ENCODE data around the gene SIGLEC11.
"Not testable (repeated sequence)": the region's sequence is repeated elsewhere in the genome, so short reads cannot be mapped to it uniquely, and the experiment has no call there.

Gene SIGLEC11, protein sequence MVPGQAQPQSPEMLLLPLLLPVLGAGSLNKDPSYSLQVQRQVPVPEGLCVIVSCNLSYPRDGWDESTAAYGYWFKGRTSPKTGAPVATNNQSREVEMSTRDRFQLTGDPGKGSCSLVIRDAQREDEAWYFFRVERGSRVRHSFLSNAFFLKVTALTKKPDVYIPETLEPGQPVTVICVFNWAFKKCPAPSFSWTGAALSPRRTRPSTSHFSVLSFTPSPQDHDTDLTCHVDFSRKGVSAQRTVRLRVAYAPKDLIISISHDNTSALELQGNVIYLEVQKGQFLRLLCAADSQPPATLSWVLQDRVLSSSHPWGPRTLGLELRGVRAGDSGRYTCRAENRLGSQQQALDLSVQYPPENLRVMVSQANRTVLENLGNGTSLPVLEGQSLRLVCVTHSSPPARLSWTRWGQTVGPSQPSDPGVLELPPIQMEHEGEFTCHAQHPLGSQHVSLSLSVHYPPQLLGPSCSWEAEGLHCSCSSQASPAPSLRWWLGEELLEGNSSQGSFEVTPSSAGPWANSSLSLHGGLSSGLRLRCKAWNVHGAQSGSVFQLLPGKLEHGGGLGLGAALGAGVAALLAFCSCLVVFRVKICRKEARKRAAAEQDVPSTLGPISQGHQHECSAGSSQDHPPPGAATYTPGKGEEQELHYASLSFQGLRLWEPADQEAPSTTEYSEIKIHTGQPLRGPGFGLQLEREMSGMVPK

DNA sequence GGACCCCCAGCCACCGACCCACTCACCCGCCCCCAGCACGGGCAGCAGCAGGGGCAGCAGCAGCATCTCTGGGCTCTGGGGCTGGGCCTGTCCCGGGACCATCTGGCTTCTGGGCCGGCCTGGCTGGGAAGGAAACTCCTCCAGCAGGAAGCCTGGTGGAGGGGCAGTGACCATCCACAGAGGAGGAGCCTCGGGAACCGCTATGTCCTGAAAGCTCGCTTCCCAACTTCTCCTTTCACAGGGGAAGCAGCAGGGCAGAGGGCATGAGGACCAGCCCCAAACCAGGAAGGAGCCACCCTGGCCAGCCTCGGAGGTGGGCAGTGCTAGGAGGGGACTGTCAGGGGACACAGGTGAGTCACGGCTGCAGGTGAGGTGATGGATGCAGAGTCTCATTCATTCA is at the start of gene SIGLEC11:
TSS of gene SIGLEC11 (minus strand) at position 193 of the 400 bp plus-strand sequence. CDS start at position 102, 91 bp downstream.
- H3K27ac Mint-ChIP-seq; H3K36me3 Mint-ChIP-seq (ENCODE audit: low read depth); H3K4me3 Mint-ChIP-seq; H3K9me3 Mint-ChIP-seq; intact Hi-C loops (cut with micrococcal nuclease): not testable (repeated sequence)
- peaks cover 17% of the 10 kb centered on the region for H3K4me1 Mint-ChIP-seq (ENCODE audit: low read depth)
- peaks cover 14% of the 10 kb centered on the region for H3K27me3 Mint-ChIP-seq

DNA sequence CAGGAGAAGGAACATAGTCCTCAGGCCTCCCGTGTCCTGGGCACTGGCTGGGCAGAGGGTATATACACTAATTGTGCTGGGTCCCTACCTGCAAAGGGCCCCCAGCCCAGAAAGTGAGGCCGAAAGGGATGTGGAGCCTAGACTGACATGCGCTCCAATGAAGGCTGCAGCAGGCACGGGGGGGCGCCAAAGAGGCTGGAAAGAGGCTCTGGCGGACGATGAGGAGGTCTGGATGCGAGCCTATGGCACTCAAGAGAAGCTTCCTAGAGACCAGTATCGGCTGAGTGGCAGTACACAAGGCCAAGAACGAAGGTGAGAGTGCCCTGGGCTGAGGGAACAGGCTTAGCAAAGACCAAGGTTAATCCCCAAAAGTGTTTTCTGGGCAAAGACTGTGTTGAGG is 47.6 kb upstream of the SIGLEC11 start:
- H3K9me3 Mint-ChIP-seq: no peaks in the 10 kb centered on the region
- H3K27ac Mint-ChIP-seq: no peak overlapping the region
- peaks cover 96% of the 10 kb centered on the region for H3K36me3 Mint-ChIP-seq (ENCODE audit: low read depth)
- H3K4me3 Mint-ChIP-seq: no peak overlapping the region
- no peaks in the 10 kb centered on the region for H3K27me3 Mint-ChIP-seq
- intact Hi-C loops (cut with micrococcal nuclease): no loop called here
- peaks cover 13% of the 10 kb centered on the region for H3K4me1 Mint-ChIP-seq (ENCODE audit: low read depth)

DNA sequence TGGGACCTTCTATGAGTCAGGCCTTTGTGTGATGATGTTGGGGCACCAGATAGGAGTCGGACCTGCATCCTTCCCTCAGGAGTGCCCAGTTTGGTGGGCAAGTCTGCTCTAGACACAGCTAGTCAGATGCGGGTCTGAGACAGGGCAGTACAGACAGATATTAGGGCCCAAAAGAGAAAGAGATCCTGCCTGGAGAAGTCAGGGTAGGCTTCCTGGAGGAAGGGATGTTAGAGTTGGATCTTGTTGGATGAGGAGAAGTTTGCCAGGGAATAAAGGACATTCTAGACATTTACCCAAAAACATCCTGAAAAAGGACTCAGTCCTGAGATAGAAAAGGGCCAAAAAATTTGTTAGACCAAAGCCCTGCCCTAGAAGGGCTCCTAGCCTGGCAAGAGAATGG is 47.0 kb upstream of the SIGLEC11 start:
- Mint-ChIP-seq H3K27ac (no peak overlapping the region), H3K36me3 (ENCODE audit: low read depth) (peaks cover 96% of the 10 kb centered on the region), H3K4me1 (ENCODE audit: low read depth) (peaks cover 13% of the 10 kb centered on the region), H3K4me3 (no peak overlapping the region), H3K27me3 (no peaks in the 10 kb centered on the region), H3K9me3 (no peaks in the 10 kb centered on the region)
- intact Hi-C loops (cut with micrococcal nuclease): no loop called here

DNA sequence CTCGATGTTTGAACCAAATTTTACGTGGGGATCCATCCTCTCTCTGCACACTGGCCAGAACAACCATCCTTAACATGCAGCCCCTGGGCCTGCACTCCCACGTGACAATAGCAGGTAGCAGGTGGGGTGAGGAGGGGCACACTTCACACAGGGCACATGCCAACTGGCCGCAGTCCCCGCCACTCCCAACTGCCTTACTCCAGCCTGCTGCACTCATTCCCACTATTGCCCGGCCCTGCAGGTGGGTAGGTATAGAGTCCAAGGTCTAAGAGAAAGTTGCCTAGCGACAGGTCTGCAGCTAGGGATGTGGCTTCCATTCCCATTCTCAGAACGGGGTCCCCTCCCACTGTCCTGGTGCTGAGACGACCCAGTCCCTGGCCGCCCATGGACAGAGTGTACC is 46.2 kb upstream of the SIGLEC11 start:
- Mint-ChIP-seq H3K9me3 (no peaks in the 10 kb centered on the region), H3K4me1 (ENCODE audit: low read depth) (peaks cover 14% of the 10 kb centered on the region), H3K27ac (no peak overlapping the region), H3K4me3 (no peak overlapping the region), H3K36me3 (ENCODE audit: low read depth) (peaks cover 96% of the 10 kb centered on the region), H3K27me3 (no peaks in the 10 kb centered on the region)
- intact Hi-C loops (cut with micrococcal nuclease): no loop called here

DNA sequence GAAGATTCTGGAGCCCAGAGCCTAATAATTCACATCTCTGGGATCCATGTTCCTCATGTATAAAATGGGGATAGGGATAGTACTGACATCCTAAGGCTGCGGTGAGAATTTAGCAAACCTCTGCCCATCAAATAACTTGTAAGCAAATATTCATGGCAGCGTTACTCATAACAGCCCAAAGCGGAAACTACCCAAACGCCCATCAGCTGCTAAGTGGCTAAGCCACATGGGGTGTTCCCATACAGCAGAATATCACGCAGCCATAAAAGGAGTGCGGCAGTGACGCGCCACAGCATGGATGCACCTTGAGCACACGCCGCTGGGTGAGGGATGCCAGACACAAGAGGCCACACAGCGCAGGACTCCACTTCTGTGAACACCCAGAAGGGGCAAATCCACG is 44.5 kb upstream of the SIGLEC11 start:
- Mint-ChIP-seq H3K9me3 (no peaks in the 10 kb centered on the region), H3K27me3 (no peaks in the 10 kb centered on the region), H3K36me3 (ENCODE audit: low read depth) (peaks cover 96% of the 10 kb centered on the region), H3K4me3 (no peak overlapping the region), H3K4me1 (ENCODE audit: low read depth) (peaks cover 32% of the 10 kb centered on the region), H3K27ac (no peak overlapping the region)
- intact Hi-C loops (cut with micrococcal nuclease): no loop called here

DNA sequence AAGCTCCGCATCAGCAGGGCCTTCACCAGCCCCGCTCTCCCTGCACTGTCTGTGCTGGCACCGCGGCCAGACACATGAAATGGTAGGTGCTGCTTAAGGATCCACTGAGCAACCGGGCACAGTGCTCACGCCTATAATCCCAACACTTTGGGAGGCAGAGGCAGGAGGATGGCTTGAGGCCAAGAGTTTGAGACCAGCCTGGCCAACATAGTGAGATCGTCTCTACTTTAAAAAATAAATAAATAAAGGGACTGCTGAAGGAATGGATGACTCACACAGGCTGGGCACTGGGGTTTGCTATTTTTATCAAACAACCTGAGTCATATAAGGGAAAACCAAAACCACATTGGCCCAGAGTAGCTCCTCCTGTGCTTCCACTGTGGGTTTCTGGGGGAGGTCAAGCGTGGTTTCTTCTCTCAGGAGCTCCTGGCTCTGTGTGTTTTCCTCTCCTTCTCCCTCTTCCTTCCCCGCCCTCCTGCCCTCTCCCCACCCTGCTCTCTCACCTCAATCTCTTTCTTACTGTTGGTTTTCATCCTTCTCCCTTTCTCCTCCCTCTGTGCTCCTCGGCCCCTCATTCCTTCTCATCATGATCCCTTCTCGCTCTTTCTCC is 42.9 kb upstream of the SIGLEC11 start:
- Mint-ChIP-seq H3K27me3 (no peaks in the 10 kb centered on the region), H3K27ac (no peak overlapping the region), H3K36me3 (ENCODE audit: low read depth) (peaks cover 100% of the 10 kb centered on the region), H3K9me3 (no peaks in the 10 kb centered on the region), H3K4me3 (no peak overlapping the region), H3K4me1 (ENCODE audit: low read depth) (peaks cover 35% of the 10 kb centered on the region)
- intact Hi-C loops (cut with micrococcal nuclease): no loop called here

DNA sequence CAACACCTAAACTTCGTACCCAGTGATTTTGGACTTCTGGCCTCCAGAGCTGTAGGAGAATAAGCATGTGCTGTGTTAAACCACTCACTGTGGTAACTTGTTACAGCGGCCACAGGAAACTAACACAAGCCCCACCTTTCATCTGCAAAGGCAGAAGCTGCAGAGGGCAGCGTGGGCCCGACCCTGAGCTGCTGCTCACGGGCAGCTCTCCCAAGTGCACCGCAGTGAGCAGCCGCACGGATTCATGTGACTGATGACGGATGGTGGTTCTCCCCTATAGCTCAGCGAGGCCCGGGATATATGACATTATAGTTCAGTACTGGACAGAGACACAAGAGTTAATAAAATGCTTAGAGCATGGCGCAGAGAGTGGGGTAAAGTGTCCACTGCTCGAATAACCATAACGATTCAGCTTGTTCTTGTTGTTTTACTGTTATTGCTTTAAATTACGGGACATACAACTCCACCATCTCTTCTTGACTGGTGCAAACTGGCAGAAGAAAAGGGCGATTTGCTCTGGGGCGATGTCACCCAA is 42.3 kb upstream of the SIGLEC11 start:
- Mint-ChIP-seq H3K9me3 (no peaks in the 10 kb centered on the region), H3K4me3 (no peak overlapping the region), H3K27ac (no peak overlapping the region), H3K27me3 (no peaks in the 10 kb centered on the region), H3K4me1 (ENCODE audit: low read depth) (peaks cover 35% of the 10 kb centered on the region), H3K36me3 (ENCODE audit: low read depth) (peaks cover 100% of the 10 kb centered on the region)
- intact Hi-C loops (cut with micrococcal nuclease): no loop called here

DNA sequence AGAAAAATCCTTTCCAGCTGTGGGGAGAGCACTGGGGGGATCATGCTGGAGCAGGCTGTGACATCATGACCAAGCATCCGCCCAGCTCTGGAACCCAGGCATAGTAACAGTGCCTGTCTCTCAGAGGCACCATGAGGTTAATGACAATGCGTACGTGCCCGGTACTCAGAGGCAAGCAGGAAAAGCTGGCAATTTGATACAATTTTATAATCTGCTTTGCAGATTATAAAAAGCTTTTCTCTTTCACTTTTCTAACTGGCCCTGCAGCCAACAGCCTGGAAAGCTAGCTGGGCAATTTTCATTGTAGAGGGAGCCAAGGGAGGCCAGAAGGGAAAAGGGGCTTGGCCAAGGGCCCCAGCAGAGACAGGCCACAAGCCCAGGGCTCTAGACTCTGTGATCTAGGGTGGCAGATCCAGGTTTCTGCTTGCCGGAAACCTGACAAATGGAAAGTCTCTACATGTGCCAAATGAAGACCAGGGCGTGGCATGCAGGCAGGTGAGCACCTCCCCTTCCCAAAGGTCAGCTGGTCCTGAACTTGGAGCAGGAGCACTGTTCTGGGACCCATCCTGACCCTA is 41.5 kb upstream of the SIGLEC11 start:
- peaks cover 100% of the 10 kb centered on the region for H3K36me3 Mint-ChIP-seq (ENCODE audit: low read depth)
- no peak overlapping the region for H3K27ac Mint-ChIP-seq
- H3K4me1 Mint-ChIP-seq (ENCODE audit: low read depth): peaks cover 35% of the 10 kb centered on the region
- H3K27me3 Mint-ChIP-seq: no peaks in the 10 kb centered on the region
- intact Hi-C loops (cut with micrococcal nuclease): no loop called here
- no peak overlapping the region for H3K4me3 Mint-ChIP-seq
- H3K9me3 Mint-ChIP-seq: no peaks in the 10 kb centered on the region

DNA sequence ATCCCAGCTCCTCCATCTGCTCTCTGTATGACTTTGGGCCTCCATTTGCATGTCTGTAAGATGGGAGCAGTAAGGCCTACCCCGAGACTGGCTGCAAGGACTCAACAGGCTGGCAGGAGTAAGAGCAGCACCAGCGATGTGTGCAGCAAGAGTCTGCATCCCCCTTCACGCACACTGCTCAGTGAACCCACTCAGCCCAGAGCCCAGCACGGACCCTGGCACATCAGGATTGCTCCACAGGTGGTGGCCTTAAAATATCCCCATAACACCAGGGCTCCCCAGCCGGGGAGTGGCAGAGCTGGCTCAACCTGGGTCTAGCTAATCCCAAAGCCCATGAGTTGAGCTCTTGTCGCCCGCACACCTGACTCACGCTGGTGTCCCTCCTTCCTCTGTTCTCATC is 40.8 kb upstream of the SIGLEC11 start:
- H3K36me3 Mint-ChIP-seq (ENCODE audit: low read depth): peaks cover 100% of the 10 kb centered on the region
- no peaks in the 10 kb centered on the region for H3K27me3 Mint-ChIP-seq
- H3K27ac Mint-ChIP-seq: no peak overlapping the region
- no peak overlapping the region for H3K4me3 Mint-ChIP-seq
- H3K4me1 Mint-ChIP-seq (ENCODE audit: low read depth): peaks cover 35% of the 10 kb centered on the region
- no peaks in the 10 kb centered on the region for H3K9me3 Mint-ChIP-seq
- intact Hi-C loops (cut with micrococcal nuclease): no loop called here

DNA sequence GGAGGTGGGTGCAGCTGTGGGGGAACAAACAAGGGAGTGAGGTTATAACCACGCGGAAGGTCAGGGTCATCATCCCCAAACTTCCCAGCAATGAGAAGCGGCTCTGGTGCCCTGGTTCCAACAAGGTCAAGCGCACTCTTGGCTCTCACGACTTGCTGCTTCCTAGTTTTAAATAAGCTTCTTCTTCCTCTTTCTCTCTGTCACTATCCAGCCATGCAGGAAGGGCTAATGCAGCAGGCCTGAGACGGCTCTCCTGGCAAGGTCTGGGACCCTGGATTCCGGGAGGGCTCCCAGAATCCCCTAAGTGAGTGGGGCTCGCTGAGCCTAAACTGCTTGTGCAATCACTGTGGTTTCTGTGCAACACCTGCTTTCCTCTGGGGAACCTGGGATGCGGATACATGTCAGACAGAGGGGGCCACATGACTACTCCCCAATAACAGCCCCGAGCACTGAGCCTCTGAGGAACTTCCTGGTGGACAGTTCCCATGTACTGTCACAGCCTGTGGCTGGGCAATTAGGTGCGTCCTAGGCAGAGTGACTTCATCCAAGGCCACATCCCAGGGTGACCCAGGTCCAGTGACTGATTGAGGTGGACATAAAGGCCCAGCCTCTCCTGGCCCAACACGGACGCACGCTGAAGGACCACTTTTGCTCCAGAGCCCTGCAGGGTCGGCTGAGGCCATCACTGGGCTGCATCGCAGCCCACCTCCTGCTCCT is 40.0 kb upstream of the SIGLEC11 start:
- Mint-ChIP-seq H3K36me3 (ENCODE audit: low read depth) (peaks cover 98% of the 10 kb centered on the region), H3K4me1 (ENCODE audit: low read depth) (peaks cover 35% of the 10 kb centered on the region), H3K9me3 (no peaks in the 10 kb centered on the region), H3K27me3 (no peaks in the 10 kb centered on the region), H3K27ac (no peak overlapping the region), H3K4me3 (no peak overlapping the region)
- intact Hi-C loops (cut with micrococcal nuclease): no loop called here

DNA sequence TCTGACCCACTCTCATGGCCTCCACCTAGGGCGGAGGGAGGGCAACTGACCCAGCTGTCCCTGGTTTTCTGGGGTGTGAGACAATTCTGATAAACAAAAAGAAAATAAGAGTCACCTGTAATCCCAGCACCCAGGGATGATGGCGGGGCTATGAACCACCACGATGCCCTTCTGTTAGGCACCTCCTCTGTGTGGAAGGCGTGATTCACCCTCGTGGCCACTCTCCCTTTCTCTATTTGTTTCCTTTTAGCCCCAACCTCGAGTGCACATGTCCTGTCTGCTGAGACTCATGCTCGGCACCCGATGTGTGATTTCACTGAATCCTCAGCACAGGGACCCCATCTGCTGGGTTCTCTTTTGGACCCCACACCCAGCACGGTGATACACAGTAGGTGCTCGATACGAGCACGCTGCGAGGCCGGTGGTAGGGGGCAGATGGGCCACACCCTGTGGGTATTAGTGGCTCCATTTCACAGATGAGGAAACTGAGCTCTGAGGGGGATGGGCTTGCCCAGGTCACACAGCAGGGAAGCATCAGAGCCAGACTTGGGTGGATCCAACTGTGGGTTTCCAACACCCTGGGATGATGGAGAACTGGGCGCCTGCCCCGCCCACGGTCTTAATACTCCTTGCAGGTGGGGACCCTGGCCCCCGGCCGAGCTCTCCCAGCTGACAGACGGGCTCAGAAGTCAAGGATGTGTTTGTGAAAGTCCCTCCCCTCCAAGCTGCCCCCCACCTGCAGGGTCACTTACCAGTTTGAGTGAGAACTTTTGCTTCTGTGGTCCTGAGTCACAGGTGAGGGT is 39.3 kb upstream of the SIGLEC11 start:
- peaks cover 35% of the 10 kb centered on the region for H3K4me1 Mint-ChIP-seq (ENCODE audit: low read depth)
- no peaks in the 10 kb centered on the region for H3K27me3 Mint-ChIP-seq
- no peaks in the 10 kb centered on the region for H3K9me3 Mint-ChIP-seq
- no peak overlapping the region for H3K4me3 Mint-ChIP-seq
- intact Hi-C loops (cut with micrococcal nuclease): no loop called here
- H3K36me3 Mint-ChIP-seq (ENCODE audit: low read depth): peaks cover 98% of the 10 kb centered on the region
- no peak overlapping the region for H3K27ac Mint-ChIP-seq

DNA sequence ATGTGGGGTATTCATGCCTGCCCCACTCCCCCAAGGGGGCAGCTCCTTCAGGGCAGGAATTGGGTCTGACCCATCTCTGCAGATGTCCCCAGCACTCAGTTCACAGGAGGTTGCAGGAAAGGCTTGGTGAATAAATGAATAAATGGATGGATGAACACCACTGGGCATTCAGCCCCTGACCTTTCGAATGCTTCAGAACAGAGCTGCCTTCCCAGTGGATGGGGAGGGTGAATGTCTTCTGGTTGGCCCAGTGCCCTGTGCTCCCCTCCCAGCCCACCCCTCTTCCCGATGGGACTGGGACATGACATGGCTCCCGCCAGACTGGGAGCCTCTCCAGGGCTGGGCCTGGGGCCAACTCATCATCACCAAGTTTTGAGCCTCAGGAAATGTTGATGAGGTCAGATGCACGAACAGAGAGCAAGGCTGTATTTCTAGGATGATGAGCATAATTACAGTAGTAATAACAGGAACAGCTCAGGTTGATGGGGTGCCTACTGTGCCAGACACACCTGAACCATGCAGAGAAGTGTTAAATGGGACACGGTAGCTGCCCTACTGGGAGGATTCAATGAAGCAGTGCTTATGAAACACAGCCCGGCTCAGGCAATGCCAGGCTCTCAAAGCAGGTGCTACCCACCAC is 38.5 kb upstream of the SIGLEC11 start:
- no peaks in the 10 kb centered on the region for H3K9me3 Mint-ChIP-seq
- intact Hi-C loops (cut with micrococcal nuclease): no loop called here
- peaks cover 98% of the 10 kb centered on the region for H3K36me3 Mint-ChIP-seq (ENCODE audit: low read depth)
- no peak overlapping the region for H3K4me3 Mint-ChIP-seq
- peaks cover 28% of the 10 kb centered on the region for H3K4me1 Mint-ChIP-seq (ENCODE audit: low read depth)
- H3K27ac Mint-ChIP-seq: no peak overlapping the region
- H3K27me3 Mint-ChIP-seq: no peaks in the 10 kb centered on the region
